Activated T-cell treated with anti-CD3 and anti-CD28 coated beads, Interleukin-2, amount 50 U/mL, for 24 hours (primary cell): ENCODE data around the gene CFDP1.

Experiments used
- DNase-seq: peaks from one replicate; pipeline ENCODE4 v3.0.0-alpha.2; 2020
- H3K27ac Mint-ChIP-seq: 2 replicates; pipeline ENCODE4 v1.8.0; 2020; ENCODE audit warnings: mild to moderate bottlenecking, mixed read lengths
- H3K27me3 Mint-ChIP-seq: 2 replicates; pipeline ENCODE4 v1.8.0; 2020; ENCODE audit warnings: mixed read lengths
- H3K36me3 Mint-ChIP-seq: 2 replicates; pipeline ENCODE4 v1.8.0; 2020; ENCODE audit warnings: low read depth, mixed read lengths
- H3K4me1 Mint-ChIP-seq: 2 replicates; pipeline ENCODE4 v1.8.0; 2020; ENCODE audit warnings: low read depth, mixed read lengths
- H3K4me3 Mint-ChIP-seq: 2 replicates; pipeline ENCODE4 v1.8.0; 2020; ENCODE audit warnings: mild to moderate bottlenecking, moderate library complexity, mixed read lengths
- H3K9me3 Mint-ChIP-seq: 2 replicates; pipeline ENCODE4 v1.8.0; 2020; ENCODE audit warnings: mixed read lengths

CFDP1 gene

GRCh38 chr16:75264999-75265910 is 168.0 kb downstream of the CFDP1 start:
- no peak for DNase-seq
- H3K4me1 Mint-ChIP-seq: peaks cover 11% of the 10 kb centered on the region
- peaks cover 49% of the 10 kb centered on the region for H3K27me3 Mint-ChIP-seq
- peak overlapping the region; percentile 58 for H3K4me3 Mint-ChIP-seq
- H3K9me3 Mint-ChIP-seq: no peaks in the 10 kb centered on the region
- no peak overlapping the region for H3K27ac Mint-ChIP-seq
- no peaks in the 10 kb centered on the region for H3K36me3 Mint-ChIP-seq

- peak overlapping the region; percentile 58 for H3K4me3 Mint-ChIP-seq
- no peak overlapping the region for H3K27ac Mint-ChIP-seq
- no peaks in the 10 kb centered on the region for H3K9me3 Mint-ChIP-seq
- peaks cover 11% of the 10 kb centered on the region for H3K4me1 Mint-ChIP-seq
- DNase-seq: no peak
- H3K27me3 Mint-ChIP-seq: peaks cover 47% of the 10 kb centered on the region
- H3K36me3 Mint-ChIP-seq: no peaks in the 10 kb centered on the region
Observed at GRCh38 chr16:75264457-75264998, 168.8 kb downstream of the CFDP1 start.

- H3K4me3 Mint-ChIP-seq: peak overlapping the region; percentile 58
- H3K9me3 Mint-ChIP-seq: no peaks in the 10 kb centered on the region
- no peak overlapping the region for H3K27ac Mint-ChIP-seq
- H3K36me3 Mint-ChIP-seq: no peaks in the 10 kb centered on the region
- DNase-seq: no peak
- peaks cover 11% of the 10 kb centered on the region for H3K4me1 Mint-ChIP-seq
- H3K27me3 Mint-ChIP-seq: peaks cover 44% of the 10 kb centered on the region
Observed at GRCh38 chr16:75263963-75264445, 169.3 kb downstream of the CFDP1 start.

- H3K4me1 Mint-ChIP-seq: peaks cover 11% of the 10 kb centered on the region
- no peaks in the 10 kb centered on the region for H3K9me3 Mint-ChIP-seq
- H3K27me3 Mint-ChIP-seq: peaks cover 44% of the 10 kb centered on the region
- H3K4me3 Mint-ChIP-seq: no peak overlapping the region
- DNase-seq: no peak
- H3K36me3 Mint-ChIP-seq: no peaks in the 10 kb centered on the region
- H3K27ac Mint-ChIP-seq: no peak overlapping the region
Observed at GRCh38 chr16:75263291-75263962, 169.9 kb downstream of the CFDP1 start.

GRCh38 chr16:75262800-75263127 is 170.5 kb downstream of the CFDP1 start:
- no peak overlapping the region for H3K4me3 Mint-ChIP-seq
- no peaks in the 10 kb centered on the region for H3K36me3 Mint-ChIP-seq
- H3K27ac Mint-ChIP-seq: peak overlapping the region; percentile 47
- peaks cover 11% of the 10 kb centered on the region for H3K4me1 Mint-ChIP-seq
- no peaks in the 10 kb centered on the region for H3K9me3 Mint-ChIP-seq
- no peak for DNase-seq
- peaks cover 44% of the 10 kb centered on the region for H3K27me3 Mint-ChIP-seq

GRCh38 chr16:75262104-75262799 is 171.1 kb downstream of the CFDP1 start:
- Mint-ChIP-seq H3K4me1 (peaks cover 11% of the 10 kb centered on the region), H3K9me3 (no peaks in the 10 kb centered on the region), H3K27me3 (peaks cover 44% of the 10 kb centered on the region), H3K4me3 (no peak overlapping the region), H3K36me3 (no peaks in the 10 kb centered on the region), H3K27ac (no peak overlapping the region)
- DNase-seq: no peak

- Mint-ChIP-seq H3K36me3 (no peaks in the 10 kb centered on the region), H3K4me3 (no peak overlapping the region), H3K27me3 (peaks cover 39% of the 10 kb centered on the region)
Observed at GRCh38 chr16:75261590-75262078, 171.7 kb downstream of the CFDP1 start.

GRCh38 chr16:75260851-75261589 is 172.3 kb downstream of the CFDP1 start:
- Mint-ChIP-seq H3K9me3 (no peaks in the 10 kb centered on the region), H3K27me3 (peaks cover 34% of the 10 kb centered on the region), H3K27ac (no peak overlapping the region), H3K4me3 (no peak overlapping the region), H3K36me3 (no peaks in the 10 kb centered on the region), H3K4me1 (peaks cover 8% of the 10 kb centered on the region)
- DNase-seq: no peak

More at GRCh38 chr16:75261590-75262078, 171.7 kb downstream of the CFDP1 start:
- Mint-ChIP-seq H3K9me3 (no peaks in the 10 kb centered on the region), H3K27ac (no peak overlapping the region), H3K4me1 (peaks cover 11% of the 10 kb centered on the region)
- no peak for DNase-seq

- Mint-ChIP-seq H3K9me3 (no peaks in the 10 kb centered on the region), H3K4me3 (no peak overlapping the region), H3K27ac (no peak overlapping the region), H3K36me3 (no peaks in the 10 kb centered on the region), H3K4me1 (no peaks in the 10 kb centered on the region), H3K27me3 (peaks cover 37% of the 10 kb centered on the region)
- no peak for DNase-seq
Observed at GRCh38 chr16:75258807-75259141, 174.5 kb downstream of the CFDP1 start.

GRCh38 chr16:75257886-75258806 is 175.2 kb downstream of the CFDP1 start:
- Mint-ChIP-seq H3K36me3 (no peaks in the 10 kb centered on the region), H3K4me1 (no peaks in the 10 kb centered on the region), H3K27me3 (peaks cover 37% of the 10 kb centered on the region), H3K9me3 (no peaks in the 10 kb centered on the region), H3K4me3 (no peak overlapping the region), H3K27ac (no peak overlapping the region)
- no peak for DNase-seq

GRCh38 chr16:75256696-75257343 is 176.5 kb downstream of the CFDP1 start:
- H3K4me1 Mint-ChIP-seq: peaks cover 4% of the 10 kb centered on the region
- H3K9me3 Mint-ChIP-seq: no peaks in the 10 kb centered on the region
- no peaks in the 10 kb centered on the region for H3K36me3 Mint-ChIP-seq
- no peak for DNase-seq
- H3K4me3 Mint-ChIP-seq: no peak overlapping the region
- H3K27ac Mint-ChIP-seq: no peak overlapping the region
- peaks cover 37% of the 10 kb centered on the region for H3K27me3 Mint-ChIP-seq

GRCh38 chr16:75256059-75256571 is 177.2 kb downstream of the CFDP1 start:
- DNase-seq: no peak
- no peaks in the 10 kb centered on the region for H3K9me3 Mint-ChIP-seq
- H3K27me3 Mint-ChIP-seq: peaks cover 37% of the 10 kb centered on the region
- no peak overlapping the region for H3K4me3 Mint-ChIP-seq
- no peaks in the 10 kb centered on the region for H3K36me3 Mint-ChIP-seq
- H3K4me1 Mint-ChIP-seq: peaks cover 6% of the 10 kb centered on the region
- H3K27ac Mint-ChIP-seq: no peak overlapping the region
